Stimulated activated CD4-positive, alpha-beta T cell treated with anti-CD3 and anti-CD28 coated beads, Interleukin-2, amount 100 ng/mL, for 24 hours (primary cell): ENCODE measurements around the gene ZNF45.
A peak's percentile ranks its signal among the peaks of the same experiment; 100 is the strongest.
"Not testable (repeated sequence)": the region's sequence is repeated elsewhere in the genome, so short reads cannot be mapped to it uniquely, and the experiment has no call there.

Experiments used
- DNase-seq, 2 donors: peaks; one replicate each; pipeline ENCODE4 v3.0.0-alpha.2; 2020

The ZNF45 gene

GRCh38 chr19:43910884-43911283, 24.2 kb downstream of the ZNF45 start:
- no peak for DNase-seq

DNA sequence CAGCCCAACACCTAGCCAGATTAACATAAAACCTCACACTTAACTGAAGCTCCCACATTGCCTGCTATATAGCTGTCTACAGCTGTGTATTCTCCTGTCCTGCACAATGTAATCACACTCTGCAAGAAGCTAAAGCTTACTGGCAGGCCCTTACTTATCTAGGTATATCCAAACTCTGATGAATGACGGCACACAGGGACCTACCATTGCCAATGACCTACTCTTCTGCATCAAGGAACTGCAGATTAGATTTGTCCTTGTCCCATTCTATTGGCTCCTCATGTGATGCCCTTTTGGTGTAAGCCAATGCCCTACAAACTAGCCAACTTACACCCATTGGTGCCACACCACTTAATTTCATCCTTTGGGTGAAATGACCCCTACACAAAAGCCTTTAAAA, 26.4 kb downstream of the ZNF45 start:
- DNase-seq = no peak

- no peak for DNase-seq
Measured at GRCh38 chr19:43906774-43907173, 28.3 kb downstream of the ZNF45 start.

GRCh38 chr19:43905897-43906296, 29.2 kb downstream of the ZNF45 start:
- no peak for DNase-seq

GRCh38 chr19:43902399-43902798, 32.7 kb downstream of the ZNF45 start:
- DNase-seq = no peak

GRCh38 chr19:43901395-43902390, 33.4 kb downstream of the ZNF45 start:
- peak; percentile 68 to 75 for DNase-seq

DNA sequence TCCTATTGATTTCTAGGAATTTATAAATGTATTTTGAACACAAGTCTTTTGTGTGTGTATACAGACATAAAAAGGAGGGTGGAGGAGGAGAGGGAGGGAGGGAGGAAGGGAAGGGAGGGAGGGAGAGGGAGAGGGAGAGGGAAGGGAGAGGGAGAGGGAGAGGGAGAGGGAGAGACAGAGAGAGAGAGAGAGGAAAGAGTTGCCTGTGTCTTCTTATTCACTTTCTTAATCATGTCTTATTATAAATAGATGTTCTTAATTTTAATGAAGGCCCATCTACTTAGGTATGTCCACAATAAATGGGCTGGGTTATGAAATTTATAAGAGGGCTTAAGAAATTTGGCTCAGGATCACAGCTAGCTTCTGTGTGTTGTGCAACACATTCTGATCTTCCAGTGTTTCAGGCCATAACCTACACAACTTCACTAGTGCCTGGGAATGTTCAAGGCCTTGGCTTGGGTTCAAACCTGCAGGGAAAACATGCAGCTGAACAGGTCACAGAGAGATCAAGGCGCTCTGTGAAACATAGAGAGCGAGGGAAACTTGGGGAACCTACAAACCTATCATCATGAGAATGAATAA, 39.3 kb downstream of the ZNF45 start:
- no peak for DNase-seq

- no peak for DNase-seq
Measured at GRCh38 chr19:43883864-43884263, 51.2 kb downstream of the ZNF45 start, which contains the start of gene ZNF404. TSS of gene ZNF404 (minus strand) at chr19:43883964.

DNA sequence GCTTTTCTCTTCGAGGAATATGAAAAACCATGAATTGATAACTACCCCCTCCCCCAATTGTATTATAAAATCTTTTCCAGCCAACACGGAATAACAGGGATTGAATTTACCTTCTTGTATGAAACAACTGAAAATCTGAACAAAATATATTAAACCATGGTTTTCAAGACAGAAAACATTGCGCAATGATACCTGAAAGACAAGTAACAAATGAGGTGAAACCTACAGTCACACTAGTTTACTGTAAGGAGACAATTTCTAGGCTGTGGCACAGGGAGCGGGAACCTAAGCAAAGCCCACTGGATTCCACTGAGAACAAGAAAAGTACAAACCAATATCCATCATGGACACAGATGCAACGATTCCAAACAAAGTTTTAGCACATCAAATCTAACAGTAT, 54.6 kb downstream of the ZNF45 start:
- no peak for DNase-seq

DNA sequence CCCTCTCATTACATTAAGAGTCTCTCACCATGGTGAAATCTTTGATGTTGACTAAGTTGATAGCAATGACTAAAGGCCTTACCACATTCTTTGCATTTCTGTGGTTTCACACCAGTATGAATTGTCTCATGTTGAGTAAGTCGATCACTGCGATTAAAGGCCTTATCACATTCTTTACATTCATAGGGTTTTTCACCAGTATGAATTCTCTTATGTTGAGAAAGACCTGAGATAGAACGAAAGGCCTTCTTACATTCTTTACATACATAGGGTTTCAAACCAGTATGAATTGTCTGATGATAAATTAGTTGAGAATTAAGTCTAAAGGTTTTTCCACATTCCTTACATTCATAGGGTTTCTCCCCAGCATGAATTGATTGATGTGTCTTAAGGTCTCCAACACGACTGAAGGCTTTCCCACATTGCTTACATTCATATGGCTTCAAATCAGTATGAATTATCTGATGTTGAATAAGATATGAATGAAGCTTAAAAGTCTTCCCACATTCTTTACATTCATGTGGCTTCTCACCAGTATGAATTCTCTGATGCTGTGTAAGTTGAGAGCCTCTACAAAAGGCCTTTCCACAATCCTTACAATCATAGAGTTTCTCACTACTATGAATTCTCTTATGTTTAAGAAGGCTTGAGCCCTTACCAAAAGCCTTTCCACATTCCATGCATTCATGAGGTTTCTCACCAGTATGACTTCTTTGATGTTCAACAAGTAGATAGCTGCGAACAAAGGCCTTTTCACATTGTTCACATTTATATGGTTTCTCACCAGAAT, 62.3 kb downstream of the ZNF45 start:
- no peak for DNase-seq

GRCh38 chr19:43866923-43867322, 68.2 kb downstream of the ZNF45 start:
- not testable (repeated sequence) for DNase-seq
